Measurements from ENCODE around the gene SAP30BP.

The SAP30BP gene

DNA sequence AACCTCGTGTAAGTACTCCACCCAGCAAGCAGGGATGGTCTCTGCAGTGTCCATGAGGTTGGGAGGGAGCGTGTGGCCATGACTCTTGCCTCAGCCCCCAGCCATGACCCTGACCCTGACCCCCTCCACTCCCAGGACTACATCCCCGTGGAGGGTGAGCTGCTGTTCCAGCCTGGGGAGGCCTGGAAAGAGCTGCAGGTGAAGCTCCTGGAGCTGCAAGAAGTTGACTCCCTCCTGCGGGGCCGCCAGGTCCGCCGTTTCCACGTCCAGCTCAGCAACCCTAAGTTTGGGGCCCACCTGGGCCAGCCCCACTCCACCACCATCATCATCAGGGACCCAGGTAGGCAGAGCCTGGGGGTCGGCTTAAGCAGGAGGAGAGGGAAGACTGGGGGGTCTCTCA, 81.6 kb downstream of the SAP30BP start:
- DNase-seq, result no peak

DNA sequence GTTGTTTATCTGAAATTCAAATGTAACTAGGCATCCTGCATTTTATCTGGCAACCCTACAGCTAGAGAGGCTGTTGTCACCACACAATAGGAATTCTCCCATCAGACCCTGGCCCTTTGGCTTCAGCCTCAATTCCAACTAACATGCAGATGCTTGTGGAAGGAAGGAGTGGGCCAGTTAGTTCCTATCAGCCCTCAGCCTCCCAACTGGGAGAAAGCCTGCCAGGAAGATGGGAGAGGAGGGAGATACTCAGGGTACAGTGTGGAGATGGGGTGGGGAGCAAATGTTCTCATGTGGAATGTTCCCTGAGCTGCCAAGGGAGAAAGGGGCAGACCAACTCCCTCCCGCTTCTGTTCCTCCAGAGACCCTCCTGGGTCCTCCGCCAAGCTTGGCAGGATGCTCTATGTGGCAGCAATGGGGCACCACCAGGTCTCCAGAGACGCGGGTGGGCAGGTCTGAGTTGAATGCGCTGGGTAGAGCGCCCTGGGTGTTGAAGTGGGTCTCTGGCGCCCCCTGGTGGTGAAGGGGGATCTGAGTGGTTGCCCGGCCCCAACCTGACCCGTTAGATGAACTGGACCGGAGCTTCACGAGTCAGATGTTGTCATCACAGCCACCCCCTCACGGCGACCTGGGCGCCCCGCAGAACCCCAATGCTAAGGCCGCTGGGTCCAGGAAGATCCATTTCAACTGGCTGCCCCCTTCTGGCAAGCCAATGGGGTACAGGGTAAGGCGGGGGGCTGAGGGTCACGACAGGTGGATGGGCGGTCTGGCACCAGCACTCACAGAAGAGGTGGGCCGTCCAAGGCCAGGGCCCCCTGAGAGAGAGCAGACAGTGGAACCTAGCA, 82.6 kb downstream of the SAP30BP start:
- DNase-seq, result peak; percentile 90

DNA sequence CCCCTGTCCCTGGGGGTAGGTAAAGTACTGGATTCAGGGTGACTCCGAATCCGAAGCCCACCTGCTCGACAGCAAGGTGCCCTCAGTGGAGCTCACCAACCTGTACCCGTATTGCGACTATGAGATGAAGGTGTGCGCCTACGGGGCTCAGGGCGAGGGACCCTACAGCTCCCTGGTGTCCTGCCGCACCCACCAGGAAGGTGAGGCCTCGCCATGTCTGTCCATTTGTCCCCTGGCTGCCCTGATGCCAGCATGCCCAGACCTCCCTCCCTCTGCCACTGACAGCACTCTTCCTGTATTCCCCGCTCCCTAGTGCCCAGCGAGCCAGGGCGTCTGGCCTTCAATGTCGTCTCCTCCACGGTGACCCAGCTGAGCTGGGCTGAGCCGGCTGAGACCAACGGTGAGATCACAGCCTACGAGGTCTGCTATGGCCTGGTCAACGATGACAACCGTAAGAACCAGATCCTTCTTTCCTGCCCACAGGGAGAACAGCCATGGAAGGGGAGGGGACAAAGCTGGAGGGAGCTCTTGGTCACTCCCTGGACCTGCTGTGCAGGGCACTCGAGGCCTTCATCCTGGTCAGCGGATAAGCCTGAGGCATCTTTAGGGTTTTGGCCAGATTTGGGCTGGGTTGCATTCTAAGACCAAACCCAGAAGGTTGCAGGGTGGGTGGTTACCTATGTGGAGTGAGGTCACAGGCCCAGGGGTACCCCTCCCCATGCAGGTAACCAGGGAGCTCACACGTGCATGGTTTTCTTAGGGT, 83.7 kb downstream of the SAP30BP start:
- DNase-seq, result no peak

DNA sequence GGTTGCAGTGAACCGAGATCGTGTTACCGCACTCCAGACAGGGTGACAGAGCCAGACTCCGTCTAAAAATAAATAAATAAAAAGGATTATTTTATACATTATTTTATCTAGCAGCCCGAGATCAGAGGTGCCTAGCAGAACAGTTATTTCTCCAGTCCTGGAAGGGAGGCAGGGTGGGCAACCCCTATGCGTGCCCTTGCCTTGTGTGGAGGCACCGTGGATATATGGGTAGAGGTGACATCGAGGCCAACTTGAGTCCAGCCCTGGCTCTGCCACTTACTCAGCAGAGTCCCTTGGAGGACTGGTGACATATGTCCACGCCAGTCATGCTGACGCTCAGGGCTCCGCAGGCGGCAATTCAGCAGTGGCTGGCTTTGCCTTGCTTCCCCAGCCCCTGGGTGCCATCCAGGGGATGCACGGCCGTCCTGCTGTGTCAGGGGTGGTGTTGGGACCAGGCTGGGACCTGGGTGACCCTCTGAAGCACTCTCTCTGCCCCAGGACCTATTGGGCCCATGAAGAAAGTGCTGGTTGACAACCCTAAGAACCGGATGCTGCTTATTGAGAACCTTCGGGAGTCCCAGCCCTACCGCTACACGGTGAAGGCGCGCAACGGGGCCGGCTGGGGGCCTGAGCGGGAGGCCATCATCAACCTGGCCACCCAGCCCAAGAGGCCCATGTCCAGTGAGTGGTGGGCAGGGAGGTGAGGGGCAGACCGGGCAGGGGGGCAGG, 84.7 kb downstream of the SAP30BP start:
- DNase-seq, result no peak

DNA sequence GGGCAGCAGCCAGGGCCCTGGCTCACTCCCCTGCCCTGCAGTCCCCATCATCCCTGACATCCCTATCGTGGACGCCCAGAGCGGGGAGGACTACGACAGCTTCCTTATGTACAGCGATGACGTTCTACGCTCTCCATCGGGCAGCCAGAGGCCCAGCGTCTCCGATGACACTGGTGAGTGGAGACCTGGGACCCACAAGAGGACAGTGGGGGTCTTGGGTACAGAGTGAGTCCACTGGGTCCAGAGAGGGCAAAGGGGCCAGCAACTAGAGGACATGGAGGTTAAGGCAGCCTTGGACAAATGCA, 85.2 kb downstream of the SAP30BP start:
- DNase-seq, result no peak

GRCh38 chr17:75752802-75753513, 85.8 kb downstream of the SAP30BP start:
- no peak for DNase-seq

GRCh38 chr17:75753514-75754377, 86.6 kb downstream of the SAP30BP start:
- peak; percentile 91 for DNase-seq

- no peak for DNase-seq
Measured at GRCh38 chr17:75754378-75755204, 87.5 kb downstream of the SAP30BP start.

DNA sequence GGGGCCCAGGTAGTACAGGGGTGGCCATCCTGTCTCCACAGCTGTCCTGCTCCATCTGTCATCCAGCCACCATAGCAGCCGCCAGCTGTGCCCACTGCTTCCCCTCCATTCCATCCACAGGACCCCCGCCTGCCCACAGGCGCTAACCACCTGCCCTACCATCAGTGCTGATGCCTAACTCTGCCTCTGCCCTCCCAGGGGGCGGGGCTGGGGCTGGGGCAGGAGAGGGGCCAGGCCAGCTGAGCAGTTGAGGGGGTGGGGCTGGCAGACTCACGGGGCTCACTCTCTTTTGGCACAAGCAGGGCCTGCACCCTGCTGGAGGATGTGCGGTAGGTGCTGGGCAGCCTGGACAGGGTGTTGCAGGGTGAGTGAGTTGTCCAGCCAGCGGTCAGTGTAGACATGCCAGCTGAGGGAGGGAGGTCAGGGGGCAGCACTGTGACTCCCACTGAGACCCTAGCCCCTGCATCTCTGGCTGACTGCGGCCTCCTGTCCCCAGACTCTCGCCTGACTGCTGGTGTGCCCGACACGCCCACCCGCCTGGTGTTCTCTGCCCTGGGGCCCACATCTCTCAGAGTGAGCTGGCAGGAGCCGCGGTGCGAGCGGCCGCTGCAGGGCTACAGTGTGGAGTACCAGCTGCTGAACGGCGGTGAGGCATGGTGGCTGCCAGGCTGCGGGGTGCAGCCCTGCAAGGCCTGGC, 88.2 kb downstream of the SAP30BP start:
- peak; percentile 41 for DNase-seq

- DNase-seq, result no peak
Measured at GRCh38 chr17:75755990-75756389, 88.9 kb downstream of the SAP30BP start.

DNA sequence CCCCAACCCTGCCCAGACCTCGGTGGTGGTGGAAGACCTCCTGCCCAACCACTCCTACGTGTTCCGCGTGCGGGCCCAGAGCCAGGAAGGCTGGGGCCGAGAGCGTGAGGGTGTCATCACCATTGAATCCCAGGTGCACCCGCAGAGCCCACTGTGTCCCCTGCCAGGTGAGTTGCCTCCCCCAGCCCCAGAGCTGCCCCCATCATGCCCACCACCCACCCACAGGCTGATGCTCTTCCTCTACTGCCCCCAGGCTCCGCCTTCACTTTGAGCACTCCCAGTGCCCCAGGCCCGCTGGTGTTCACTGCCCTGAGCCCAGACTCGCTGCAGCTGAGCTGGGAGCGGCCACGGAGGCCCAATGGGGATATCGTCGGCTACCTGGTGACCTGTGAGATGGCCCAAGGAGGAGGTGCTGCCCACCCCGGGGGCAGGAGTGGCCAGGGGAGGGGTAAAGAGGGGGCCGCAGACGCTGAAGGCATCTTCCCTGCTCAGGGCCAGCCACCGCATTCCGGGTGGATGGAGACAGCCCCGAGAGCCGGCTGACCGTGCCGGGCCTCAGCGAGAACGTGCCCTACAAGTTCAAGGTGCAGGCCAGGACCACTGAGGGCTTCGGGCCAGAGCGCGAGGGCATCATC, 89.4 kb downstream of the SAP30BP start:
- DNase-seq, result no peak

- DNase-seq, result no peak
Measured at GRCh38 chr17:75757086-75757681, 90.0 kb downstream of the SAP30BP start.
